Peyer's patch (tissue), 4 donors: ENCODE data around the gene CHI3L2.

Experiments
- POLR2A ChIP-seq, 2 donors: fragments of 450-650 bp; IDR thresholded peaks; one replicate each; pipeline ENCODE4 v1.5.1; 2017; ENCODE audit warnings: antibody characterized with exemption in 2 of 2, mild to moderate bottlenecking in 2 of 2, moderate library complexity in 2 of 2
- TF ChIP-seq, protein P1 (sequence below), 6 experiments: fragments of 450-650 bp in 4 of 6; fragments of 200-600 bp in 2 of 6; sonication (generic) in 1 of 6; IDR thresholded peaks; one replicate each; pipeline ENCODE4 v1.5.1; 2017 to 2019; ENCODE audit warnings: antibody characterized with exemption in 6 of 6, mild to moderate bottlenecking in 3 of 6, moderate library complexity in 1 of 6

GRCh38 chr1:111221633-111222291, 5.8 kb upstream of the CHI3L2 start:
- TF ChIP-seq, protein P1, sequence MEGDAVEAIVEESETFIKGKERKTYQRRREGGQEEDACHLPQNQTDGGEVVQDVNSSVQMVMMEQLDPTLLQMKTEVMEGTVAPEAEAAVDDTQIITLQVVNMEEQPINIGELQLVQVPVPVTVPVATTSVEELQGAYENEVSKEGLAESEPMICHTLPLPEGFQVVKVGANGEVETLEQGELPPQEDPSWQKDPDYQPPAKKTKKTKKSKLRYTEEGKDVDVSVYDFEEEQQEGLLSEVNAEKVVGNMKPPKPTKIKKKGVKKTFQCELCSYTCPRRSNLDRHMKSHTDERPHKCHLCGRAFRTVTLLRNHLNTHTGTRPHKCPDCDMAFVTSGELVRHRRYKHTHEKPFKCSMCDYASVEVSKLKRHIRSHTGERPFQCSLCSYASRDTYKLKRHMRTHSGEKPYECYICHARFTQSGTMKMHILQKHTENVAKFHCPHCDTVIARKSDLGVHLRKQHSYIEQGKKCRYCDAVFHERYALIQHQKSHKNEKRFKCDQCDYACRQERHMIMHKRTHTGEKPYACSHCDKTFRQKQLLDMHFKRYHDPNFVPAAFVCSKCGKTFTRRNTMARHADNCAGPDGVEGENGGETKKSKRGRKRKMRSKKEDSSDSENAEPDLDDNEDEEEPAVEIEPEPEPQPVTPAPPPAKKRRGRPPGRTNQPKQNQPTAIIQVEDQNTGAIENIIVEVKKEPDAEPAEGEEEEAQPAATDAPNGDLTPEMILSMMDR (IDR thresholded peaks at IDR 0.05): no peak
- TF ChIP-seq POLR2A (IDR thresholded peaks at IDR 0.05): no peak
